Measurements from ENCODE around the gene SH3RF1.

DNA sequence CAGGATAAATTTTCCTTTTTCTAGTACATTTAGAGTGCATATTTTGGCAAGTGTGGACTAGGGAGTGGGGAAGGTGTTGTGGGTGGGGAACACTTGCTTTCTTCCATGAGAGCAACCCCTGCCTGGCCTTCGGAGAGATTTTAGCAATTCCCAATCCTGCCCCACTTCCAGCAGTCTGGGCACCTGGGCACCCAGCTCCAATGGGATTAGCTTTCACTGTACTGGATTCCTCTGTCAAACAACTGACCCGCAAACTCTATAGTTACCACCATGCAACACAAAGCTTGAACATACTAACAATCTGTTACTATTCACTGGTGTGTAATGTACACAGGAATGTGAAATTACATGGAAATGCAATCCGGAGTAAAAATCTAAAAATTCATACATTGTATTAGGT lies 50.3 kb downstream of the SH3RF1 start:
- TF ChIP-seq, protein P1, sequence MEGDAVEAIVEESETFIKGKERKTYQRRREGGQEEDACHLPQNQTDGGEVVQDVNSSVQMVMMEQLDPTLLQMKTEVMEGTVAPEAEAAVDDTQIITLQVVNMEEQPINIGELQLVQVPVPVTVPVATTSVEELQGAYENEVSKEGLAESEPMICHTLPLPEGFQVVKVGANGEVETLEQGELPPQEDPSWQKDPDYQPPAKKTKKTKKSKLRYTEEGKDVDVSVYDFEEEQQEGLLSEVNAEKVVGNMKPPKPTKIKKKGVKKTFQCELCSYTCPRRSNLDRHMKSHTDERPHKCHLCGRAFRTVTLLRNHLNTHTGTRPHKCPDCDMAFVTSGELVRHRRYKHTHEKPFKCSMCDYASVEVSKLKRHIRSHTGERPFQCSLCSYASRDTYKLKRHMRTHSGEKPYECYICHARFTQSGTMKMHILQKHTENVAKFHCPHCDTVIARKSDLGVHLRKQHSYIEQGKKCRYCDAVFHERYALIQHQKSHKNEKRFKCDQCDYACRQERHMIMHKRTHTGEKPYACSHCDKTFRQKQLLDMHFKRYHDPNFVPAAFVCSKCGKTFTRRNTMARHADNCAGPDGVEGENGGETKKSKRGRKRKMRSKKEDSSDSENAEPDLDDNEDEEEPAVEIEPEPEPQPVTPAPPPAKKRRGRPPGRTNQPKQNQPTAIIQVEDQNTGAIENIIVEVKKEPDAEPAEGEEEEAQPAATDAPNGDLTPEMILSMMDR (IDR thresholded peaks at IDR 0.05; ENCODE audit: control extremely low read depth in 1 of 3, insufficient read depth in 1 of 3, low read depth in 1 of 3, low read length in 3 of 3) = no peak
- no peak for TF ChIP-seq POLR2AphosphoS5 (IDR thresholded peaks at IDR 0.05; ENCODE audit: low read depth, low read length)
- no peak for TF ChIP-seq PHF8 (conservative IDR thresholded peaks at IDR 0.05; ENCODE audit: low read depth, low read length)
- no peak for TF ChIP-seq EZH2 (IDR thresholded peaks at IDR 0.05; ENCODE audit: low read depth, low read length, severe bottlenecking)
- TF ChIP-seq, protein P2, sequence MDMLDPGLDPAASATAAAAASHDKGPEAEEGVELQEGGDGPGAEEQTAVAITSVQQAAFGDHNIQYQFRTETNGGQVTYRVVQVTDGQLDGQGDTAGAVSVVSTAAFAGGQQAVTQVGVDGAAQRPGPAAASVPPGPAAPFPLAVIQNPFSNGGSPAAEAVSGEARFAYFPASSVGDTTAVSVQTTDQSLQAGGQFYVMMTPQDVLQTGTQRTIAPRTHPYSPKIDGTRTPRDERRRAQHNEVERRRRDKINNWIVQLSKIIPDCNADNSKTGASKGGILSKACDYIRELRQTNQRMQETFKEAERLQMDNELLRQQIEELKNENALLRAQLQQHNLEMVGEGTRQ (IDR thresholded peaks at IDR 0.05; ENCODE audit: low read length) = no peak
- no peak for TF ChIP-seq RAD21 (IDR thresholded peaks at IDR 0.05 in 1 of 2, conservative IDR thresholded peaks at IDR 0.05 in 1 of 2; ENCODE audit: low read depth in 2 of 2, low read length in 2 of 2)
